B cell (primary cell): ENCODE measurements around the gene SSR1. TPM values are rescaled to one million over a fixed set of nuclear protein-coding genes. Genes with fewer than 3 reads are reported as not detected.

Experiments used
- ATAC-seq: fragments of 200-7000 bp; cut with Tn5 transposase; one replicate; pipeline ENCODE4 v1.10.0; 2021; ENCODE audit warnings: low read depth, mild to moderate bottlenecking, moderate number of reproducible peaks, moderate library complexity
- CTCF ChIA-PET: fragments of 350-600 bp; sonication (Branson Sonifier 250); formaldehyde crosslinking; loops from one replicate; lab custom pipeline; 2021; ENCODE audit warnings: antibody characterized with exemption, inconsistent platforms; lab: Charles Lee
- POLR2A ChIA-PET: fragments of 350-600 bp; sonication (Branson Sonifier 250); formaldehyde crosslinking; loops from one replicate; lab custom pipeline; 2021; ENCODE audit warnings: antibody characterized with exemption; lab: Charles Lee
- DNase-seq: peaks from one replicate; pipeline ENCODE4 v3.0.0; 2013
- H2AFZ ChIP-seq: 2 replicates; pipeline ENCODE4 v1.6.1; 2012; ENCODE audit warnings: mild to moderate bottlenecking, low read depth, low read length; ENCODE audit not compliant: insufficient read depth, poor library complexity, severe bottlenecking
- H3K27ac ChIP-seq, 2 donors: 1 replicate in 1 of 2; 2 replicates in 1 of 2; pipeline ENCODE4 v1.5.1; 2012 to 2013; ENCODE audit warnings: low read length in 2 of 2, mild to moderate bottlenecking in 2 of 2, moderate library complexity in 1 of 2
- H3K27me3 ChIP-seq, 4 experiments: fragments of 200-600 bp in 1 of 4; sonication (generic) in 1 of 4; replicated peaks in 1 of 4; 1 replicate in 2 of 4; 2 replicates in 2 of 4; pipeline versions ENCODE4 v1.6.1 to v1.7.0; 2013 to 2016; ENCODE audit warnings: low read length in 3 of 4, mild to moderate bottlenecking in 2 of 4, mixed read lengths in 1 of 4, moderate library complexity in 1 of 4; ENCODE audit not compliant: insufficient read depth in 4 of 4, control insufficient read depth in 3 of 4; ENCODE audit errors: control extremely low read depth in 1 of 4
- H3K36me3 ChIP-seq, 2 experiments: replicated peaks in 1 of 2; 1 replicate in 1 of 2; 2 replicates in 1 of 2; pipeline versions ENCODE4 v1.6.1 to v1.7.1; 2013; ENCODE audit warnings: low read length in 1 of 2; ENCODE audit not compliant: insufficient read depth in 2 of 2, control insufficient read depth in 1 of 2; ENCODE audit errors: control extremely low read depth in 1 of 2, extremely low read depth in 1 of 2
- H3K4me1 ChIP-seq, 2 donors: fragments of 200-600 bp in 1 of 2; sonication (generic) in 1 of 2; 1 replicate in 1 of 2; 2 replicates in 1 of 2; pipeline versions ENCODE4 v1.5.1 to v1.6.1; 2013 to 2017; ENCODE audit warnings: low read length in 2 of 2; ENCODE audit not compliant: control insufficient read depth in 2 of 2, insufficient read depth in 2 of 2
- H3K4me2 ChIP-seq: replicated peaks from 2 replicates; pipeline ENCODE3; 2012; ENCODE audit warnings: mild to moderate bottlenecking, low read depth, low read length; ENCODE audit not compliant: poor library complexity, severe bottlenecking
- H3K4me3 ChIP-seq, 5 experiments: fragments of 200-600 bp in 1 of 5; sonication (generic) in 1 of 5; 1 replicate in 3 of 5; 2 replicates in 2 of 5; pipeline versions ENCODE4 v1.5.1 to v1.7.0; 2011 to 2016; ENCODE audit warnings: low read length in 4 of 5, mild to moderate bottlenecking in 4 of 5, low read depth in 2 of 5, control low read depth in 1 of 5, moderate library complexity in 1 of 5; ENCODE audit not compliant: insufficient read depth in 1 of 5; ENCODE audit errors: control extremely low read depth in 1 of 5, extremely low read depth in 1 of 5
- H3K79me2 ChIP-seq: fragments of 200-600 bp; sonication (generic); one replicate; pipeline ENCODE4 v1.6.0; 2016; ENCODE audit warnings: low read length; ENCODE audit not compliant: control insufficient read depth, insufficient read depth
- H3K9ac ChIP-seq: fragments of 200-600 bp; sonication (generic); 2 replicates; pipeline ENCODE4 v1.6.1; 2017; ENCODE audit warnings: mild to moderate bottlenecking, low read length, moderate library complexity
- H3K9me3 ChIP-seq, 3 donors: one replicate each; pipeline versions ENCODE4 v1.6.1 to v1.7.1; 2013; ENCODE audit warnings: low read length in 2 of 3; ENCODE audit not compliant: control insufficient read depth in 2 of 3, insufficient read depth in 1 of 3; ENCODE audit errors: control extremely low read depth in 1 of 3
- H4K20me1 ChIP-seq: 2 replicates; pipeline ENCODE4 v1.6.0; 2012; ENCODE audit warnings: mild to moderate bottlenecking, low read length; ENCODE audit not compliant: insufficient read depth, control insufficient read depth, poor library complexity, severe bottlenecking
- H3K27ac Mint-ChIP-seq: one replicate; pipeline ENCODE4 v1.8.0; 2021; ENCODE audit warnings: mixed read lengths
- H3K27me3 Mint-ChIP-seq: one replicate; pipeline ENCODE4 v1.8.0; 2021; ENCODE audit warnings: mixed read lengths
- H3K4me1 Mint-ChIP-seq: one replicate; pipeline ENCODE4 v1.8.0; 2021; ENCODE audit warnings: mixed read lengths
- H3K4me3 Mint-ChIP-seq: one replicate; pipeline ENCODE4 v1.8.0; 2021; ENCODE audit warnings: mixed read lengths
- H3K9me3 Mint-ChIP-seq: one replicate; pipeline ENCODE4 v1.8.0; 2022; ENCODE audit warnings: mixed read lengths; ENCODE audit not compliant: insufficient read depth
- EZH2 ChIP-seq: IDR thresholded peaks from 2 replicates; pipeline ENCODE4 v1.6.1; 2012; ENCODE audit warnings: borderline replicate concordance, low read depth, mild to moderate bottlenecking, moderate library complexity, low read length; ENCODE audit not compliant: insufficient read depth, poor library complexity, severe bottlenecking
- WGBS: methylation state at CpG from one replicate; pipeline ENCODE4 v1.1.5; 2013; ENCODE audit warnings: missing lambda C conversion rate; ENCODE audit not compliant: insufficient coverage; 5-methylcytosine and 5-hydroxymethylcytosine counted together
- intact Hi-C: fragments of 100-400 bp; cut with micrococcal nuclease; formaldehyde crosslinking; loops from one replicate; pipeline ENCODE4 v1.10.0; 2022
- polyA plus RNA-seq: library from polyadenylated mRNA; depleted of rRNA; stranded (reverse); fragments of >200 nt; gene quantifications from 2 replicates; pipeline ENCODE4 v1.2.3, GENCODE V29; 2012
- total RNA-seq, 2 donors: library from RNA; stranded (reverse); fragments of 120-200 nt in 1 of 2; gene quantifications; 1 replicate in 1 of 2; 2 replicates in 1 of 2; pipeline versions ENCODE4 v1.2.3 to v1.2.4, GENCODE V29; 2013 to 2022
- TF ChIP-seq, protein P1 (sequence below): fragments of 200-600 bp; IDR thresholded peaks from one replicate; pipeline ENCODE4 v1.8.0; 2022; ENCODE audit warnings: antibody characterized with exemption, mild to moderate bottlenecking

The SSR1 gene
- total and polyA plus RNA-seq, 2 donors (not counting 1 experiment from before 2014, with no cell fraction given) = 15.9 to 81.6 TPM

DNA sequence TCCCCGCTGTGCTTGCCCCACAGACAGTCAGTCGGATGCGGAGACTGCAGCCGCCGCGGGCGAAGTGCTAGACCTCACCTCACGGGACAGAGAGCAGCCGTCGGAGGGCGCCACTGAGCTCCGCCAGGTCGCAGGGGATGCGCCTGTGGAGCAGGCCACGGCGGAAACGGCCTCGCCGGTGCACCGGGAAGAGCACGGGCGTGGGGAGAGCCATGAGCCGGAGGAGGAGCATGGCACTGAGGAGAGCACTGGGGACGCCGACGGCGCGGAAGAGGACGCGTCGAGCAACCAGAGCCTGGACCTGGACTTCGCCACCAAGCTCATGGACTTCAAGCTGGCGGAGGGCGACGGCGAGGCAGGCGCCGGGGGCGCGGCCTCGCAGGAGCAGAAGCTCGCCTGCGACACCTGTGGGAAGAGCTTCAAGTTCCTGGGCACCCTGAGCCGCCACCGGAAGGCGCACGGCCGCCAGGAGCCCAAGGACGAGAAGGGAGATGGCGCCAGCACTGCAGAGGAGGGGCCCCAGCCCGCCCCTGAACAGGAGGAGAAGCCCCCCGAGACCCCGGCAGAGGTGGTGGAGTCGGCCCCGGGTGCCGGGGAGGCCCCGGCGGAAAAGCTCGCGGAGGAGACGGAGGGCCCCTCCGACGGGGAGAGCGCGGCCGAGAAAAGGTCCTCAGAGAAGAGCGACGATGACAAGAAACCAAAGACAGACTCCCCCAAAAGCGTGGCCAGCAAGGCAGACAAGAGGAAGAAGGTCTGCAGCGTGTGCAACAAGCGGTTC lies 66.4 kb downstream of the SSR1 start:
- Histone ChIP-seq H3K27me3 (no peaks in the 10 kb centered on the region), H3K4me2 (no peak overlapping the region), H4K20me1 (peaks cover 31% of the 10 kb centered on the region), H3K4me1 (peaks cover 0 to 16% of the 10 kb centered on the region in 2 donors), H3K79me2 (peaks cover 4% of the 10 kb centered on the region), H3K36me3 (peaks cover 1 to 67% of the 10 kb centered on the region in 2 experiments), H3K4me3 (no peak overlapping the region), H2AFZ (no peak overlapping the region), H3K9me3 (no peaks in the 10 kb centered on the region), H3K9ac (no peak overlapping the region), H3K27ac (no peak overlapping the region)
- ChIA-PET CTCF (interaction anchor here (1.5 kb wide), 1 partner anchor 458 kb away, joined by 3 read pairs; no protein-coding TSS in a partner anchor), POLR2A (no interaction called here)
- DNase-seq (no peak), ATAC-seq (no peak)
- Mint-ChIP-seq H3K4me3 (no peak overlapping the region), H3K9me3 (no peaks in the 10 kb centered on the region), H3K27me3 (no peaks in the 10 kb centered on the region), H3K4me1 (peaks cover 29% of the 10 kb centered on the region), H3K27ac (no peak overlapping the region)
- intact Hi-C loops = loop anchor here (10.0 kb wide), 1 partner anchor 342 kb away; no protein-coding TSS in a partner anchor
- TF ChIP-seq, protein P1, sequence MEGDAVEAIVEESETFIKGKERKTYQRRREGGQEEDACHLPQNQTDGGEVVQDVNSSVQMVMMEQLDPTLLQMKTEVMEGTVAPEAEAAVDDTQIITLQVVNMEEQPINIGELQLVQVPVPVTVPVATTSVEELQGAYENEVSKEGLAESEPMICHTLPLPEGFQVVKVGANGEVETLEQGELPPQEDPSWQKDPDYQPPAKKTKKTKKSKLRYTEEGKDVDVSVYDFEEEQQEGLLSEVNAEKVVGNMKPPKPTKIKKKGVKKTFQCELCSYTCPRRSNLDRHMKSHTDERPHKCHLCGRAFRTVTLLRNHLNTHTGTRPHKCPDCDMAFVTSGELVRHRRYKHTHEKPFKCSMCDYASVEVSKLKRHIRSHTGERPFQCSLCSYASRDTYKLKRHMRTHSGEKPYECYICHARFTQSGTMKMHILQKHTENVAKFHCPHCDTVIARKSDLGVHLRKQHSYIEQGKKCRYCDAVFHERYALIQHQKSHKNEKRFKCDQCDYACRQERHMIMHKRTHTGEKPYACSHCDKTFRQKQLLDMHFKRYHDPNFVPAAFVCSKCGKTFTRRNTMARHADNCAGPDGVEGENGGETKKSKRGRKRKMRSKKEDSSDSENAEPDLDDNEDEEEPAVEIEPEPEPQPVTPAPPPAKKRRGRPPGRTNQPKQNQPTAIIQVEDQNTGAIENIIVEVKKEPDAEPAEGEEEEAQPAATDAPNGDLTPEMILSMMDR = no peak
- no peak for TF ChIP-seq EZH2
- 98% methylated on average over 70 of the region's 71 CpGs for WGBS
